Adrenal gland (tissue), 12 donors: ENCODE data around the gene SLC9B1. TPM values are rescaled to one million over a fixed set of nuclear protein-coding genes. Genes with fewer than 3 reads are reported as not detected.
"Not testable (repeated sequence)": the region's sequence is repeated elsewhere in the genome, so short reads cannot be mapped to it uniquely, and the experiment has no call there.

Experiments
- DNase-seq, 7 donors: peaks; one replicate each; pipeline ENCODE4 v3.0.0-alpha.2; 2019 to 2020
- H3K27ac ChIP-seq, 5 donors: fragments of 200-600 bp; sonication (generic) in 4 of 5; 1 replicate in 3 of 5; 2 replicates in 2 of 5; pipeline versions ENCODE4 v1.5.1 to v1.8.0; 2016 to 2020; ENCODE audit warnings: mild to moderate bottlenecking in 1 of 5
- H3K27me3 ChIP-seq: fragments of 200-600 bp; 2 replicates; pipeline ENCODE4 v1.8.0; 2021
- H3K36me3 ChIP-seq, 2 donors: fragments of 200-600 bp; replicated peaks in 1 of 2; 1 replicate in 1 of 2; 2 replicates in 1 of 2; pipeline versions ENCODE4 v1.5.1 to v1.8.0; 2018 to 2022
- H3K4me1 ChIP-seq, 2 donors: fragments of 200-600 bp; replicated peaks in 1 of 2; 1 replicate in 1 of 2; 2 replicates in 1 of 2; pipeline versions ENCODE4 v1.5.1 to v1.8.0; 2018 to 2021
- H3K4me3 ChIP-seq, 4 donors: fragments of 200-600 bp; sonication (generic) in 3 of 4; one replicate each; pipeline ENCODE4 v1.5.1; 2016 to 2018
- H3K9me3 ChIP-seq, 3 donors: fragments of 200-600 bp; sonication (generic) in 1 of 3; replicated peaks in 1 of 3; 1 replicate in 2 of 3; 2 replicates in 1 of 3; pipeline versions ENCODE4 v1.5.1 to v1.8.0; 2016 to 2021
- POLR2A ChIP-seq, 2 donors: fragments of 450-650 bp; IDR thresholded peaks; one replicate each; pipeline ENCODE4 v1.6.1; 2017; ENCODE audit warnings: antibody characterized with exemption in 2 of 2, mild to moderate bottlenecking in 2 of 2, moderate library complexity in 1 of 2
- WGBS, 4 donors: extraction: QIAGEN DNeasy Blood & Tissue Kit in 2 of 4; methylation state at CpG; one replicate each; pipeline versions ENCODE4 v1.1.5 to v1.1.7; 2013 to 2017; 5-methylcytosine and 5-hydroxymethylcytosine counted together
- intact Hi-C, 2 donors: fragments of 100-400 bp; cut with DNase I; formaldehyde crosslinking; loops; one replicate each; pipeline versions ENCODE4 v1.14.1 to v1.15.0; 2022 to 2023
- polyA plus RNA-seq, 3 donors: library from polyadenylated mRNA; stranded (reverse); fragments of 200-250 nt in 2 of 3; fragments of 350-450 nt in 1 of 3; fragmentation: Illumina TruSeq in 1 of 3; extraction: RNeasy Lipid Tissue Mini Kit (QIAGEN cat#74804) in 1 of 3; gene quantifications; one replicate each; pipeline ENCODE4 v1.2.3, GENCODE V29; 2013 to 2014
- total RNA-seq, 9 donors: library from RNA; depleted of rRNA in 4 of 9; stranded (reverse); fragments of >200 nt in 4 of 9; fragments of 120-200 nt in 1 of 9; fragmentation: NEBNext Ultra II Directional in 1 of 9; extraction: Animal tissue kit (Norgen Biotek cat#: 25700) in 1 of 9; gene quantifications; one replicate each; pipeline versions ENCODE4 v1.1.0 to v1.2.4, GENCODE V29; 2013 to 2023
- TF ChIP-seq, protein P1 (sequence below), 6 experiments: fragments of 450-650 bp in 4 of 6; fragments of 200-600 bp in 2 of 6; sonication (generic) in 1 of 6; IDR thresholded peaks; 1 replicate in 5 of 6; 2 replicates in 1 of 6; pipeline versions ENCODE4 v1.5.1 to v1.8.0; 2016 to 2021; ENCODE audit warnings: antibody characterized with exemption in 6 of 6, mild to moderate bottlenecking in 2 of 6, moderate library complexity in 1 of 6
- donor health status: healthy with polysubstance abuse.
- donor health status: Bipolar disorder and iron deficiency.
- donor health status: DM: yes; HTN: yes; CAD: no.
- donor health status: DM: no; HTN: no; CAD: no.
- donor health status: DM: no; HTN: no; CAD: no.
- donor health status: DM: yes; HTN: yes; CAD: no.

SLC9B1 gene
- total and polyA plus RNA-seq, 12 donors = 0.32 to 3.3 (median 1.5) TPM; not detected in 1

DNA sequence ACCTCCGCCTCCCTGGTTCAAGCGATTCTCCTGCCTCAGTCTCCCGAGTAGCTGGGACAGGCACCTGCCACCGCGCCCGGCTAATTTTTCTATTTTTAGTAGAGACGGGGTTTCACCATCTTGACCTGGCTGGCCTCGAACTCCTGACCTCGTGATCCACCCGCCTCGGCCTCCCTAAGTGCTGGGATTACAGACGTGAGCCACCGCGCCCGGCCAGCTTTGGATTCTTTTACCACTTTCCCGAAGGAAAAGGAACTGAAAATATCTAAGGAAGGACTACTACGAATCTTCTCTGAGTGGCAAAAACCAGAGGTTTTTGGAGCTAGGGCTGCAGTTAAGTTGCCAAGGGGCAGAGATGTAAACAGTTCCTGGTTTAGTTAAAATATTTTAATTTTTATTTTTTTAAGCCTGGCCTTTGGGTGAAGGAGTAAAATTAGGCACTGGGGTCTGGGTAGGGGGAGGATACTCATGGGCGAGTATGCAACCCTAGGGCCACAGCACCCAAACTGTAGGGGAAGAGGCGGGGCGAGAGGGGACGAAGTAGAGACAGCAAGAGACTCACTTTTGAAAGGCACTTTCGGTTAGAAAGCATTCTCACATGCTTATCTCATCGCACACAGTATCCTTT lies 151.2 kb downstream of the SLC9B1 start:
- Histone ChIP-seq H3K27me3 (no peaks in the 10 kb centered on the region), H3K27ac (peak overlapping the region; percentile 84 to 100 (median 97)), H3K9me3 (no peaks in the 10 kb centered on the region), H3K36me3 (no peaks in the 10 kb centered on the region), H3K4me1 (peaks cover 0 to 39% of the 10 kb centered on the region in 2 donors), H3K4me3 (peak overlapping the region; percentile 45 to 80 (median 74))
- peak in 6 of 7 donors; percentile 28 to 61 (median 34) for DNase-seq
- 6 to 22% (median 11%) methylated on average over 23 of the region's 23 CpGs for WGBS, 4 donors
- intact Hi-C loops = loop anchor here in 1 of 2 donors (5.0 kb wide), 1 partner anchor 41 kb away; the partner anchor contains the start of gene UBE2D3
- no peak for TF ChIP-seq POLR2A (IDR thresholded peaks at IDR 0.05)
- TF ChIP-seq, protein P1, sequence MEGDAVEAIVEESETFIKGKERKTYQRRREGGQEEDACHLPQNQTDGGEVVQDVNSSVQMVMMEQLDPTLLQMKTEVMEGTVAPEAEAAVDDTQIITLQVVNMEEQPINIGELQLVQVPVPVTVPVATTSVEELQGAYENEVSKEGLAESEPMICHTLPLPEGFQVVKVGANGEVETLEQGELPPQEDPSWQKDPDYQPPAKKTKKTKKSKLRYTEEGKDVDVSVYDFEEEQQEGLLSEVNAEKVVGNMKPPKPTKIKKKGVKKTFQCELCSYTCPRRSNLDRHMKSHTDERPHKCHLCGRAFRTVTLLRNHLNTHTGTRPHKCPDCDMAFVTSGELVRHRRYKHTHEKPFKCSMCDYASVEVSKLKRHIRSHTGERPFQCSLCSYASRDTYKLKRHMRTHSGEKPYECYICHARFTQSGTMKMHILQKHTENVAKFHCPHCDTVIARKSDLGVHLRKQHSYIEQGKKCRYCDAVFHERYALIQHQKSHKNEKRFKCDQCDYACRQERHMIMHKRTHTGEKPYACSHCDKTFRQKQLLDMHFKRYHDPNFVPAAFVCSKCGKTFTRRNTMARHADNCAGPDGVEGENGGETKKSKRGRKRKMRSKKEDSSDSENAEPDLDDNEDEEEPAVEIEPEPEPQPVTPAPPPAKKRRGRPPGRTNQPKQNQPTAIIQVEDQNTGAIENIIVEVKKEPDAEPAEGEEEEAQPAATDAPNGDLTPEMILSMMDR (IDR thresholded peaks at IDR 0.05) = no peak

DNA sequence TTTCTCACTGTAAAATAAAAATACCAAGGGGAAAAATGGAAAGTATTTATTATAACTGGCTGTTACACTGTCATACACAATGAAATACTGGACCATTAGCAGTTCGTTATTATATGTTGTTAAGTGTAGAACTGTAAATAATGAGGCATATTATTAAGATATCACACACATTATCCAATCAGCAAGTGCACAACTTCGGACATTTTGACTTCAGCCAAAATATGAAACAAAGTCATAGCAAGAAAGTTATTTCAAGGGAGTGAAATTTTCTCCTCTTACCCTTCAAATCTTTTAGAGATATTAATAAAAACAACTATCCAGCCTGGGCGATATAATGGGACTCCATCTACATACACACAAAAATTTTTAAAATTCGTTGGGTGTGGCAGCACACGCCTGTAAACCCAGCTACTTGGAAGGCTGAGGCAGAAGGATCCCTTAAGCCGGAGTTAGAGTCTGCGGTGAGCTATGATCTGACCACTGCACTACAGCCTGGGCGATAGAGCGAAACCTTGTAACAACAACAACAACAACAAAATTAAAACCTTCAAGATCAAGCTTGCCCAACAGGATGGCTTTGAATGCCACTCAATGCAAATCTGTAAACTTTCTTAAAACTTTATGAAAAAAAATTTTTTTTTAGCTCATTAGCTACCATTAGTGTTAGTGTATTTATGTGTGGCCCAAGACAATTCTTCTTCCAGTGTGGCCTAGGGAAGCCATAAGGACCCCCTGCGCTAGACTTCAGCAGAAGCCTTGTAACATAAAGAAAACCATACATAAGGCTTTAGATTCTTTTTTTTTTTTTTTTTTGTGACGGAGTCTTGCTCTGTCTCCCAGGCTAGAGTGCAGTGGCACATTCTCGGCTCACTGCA lies 152.0 kb downstream of the SLC9B1 start:
- TF ChIP-seq, protein P1 (IDR thresholded peaks at IDR 0.05) = no peak
- no peak for TF ChIP-seq POLR2A (IDR thresholded peaks at IDR 0.05)
- no peaks in the 10 kb centered on the region for H3K36me3 ChIP-seq

GRCh38 chr4:102865327-102865726 lies 154.2 kb downstream of the SLC9B1 start:
- not testable (repeated sequence) for DNase-seq, H3K36me3 ChIP-seq, H3K4me3 ChIP-seq, H3K9me3 ChIP-seq, H3K27ac ChIP-seq, H3K27me3 ChIP-seq
- intact Hi-C loops = loop anchor here in 1 of 2 donors (5.0 kb wide), 1 partner anchor 38 kb away; the partner anchor contains the start of gene UBE2D3
- H3K4me1 ChIP-seq = peaks cover 0 to 21% of the 10 kb centered on the region in 2 donors
- WGBS, 4 donors = 93 to 97% (median 96%) methylated on average over 3 to 5 of the region's 5 CpGs

More for the DNA sequence above, 152.0 kb downstream of the SLC9B1 start:
- 74 to 86% (median 80%) methylated on average over 12 of the region's 12 CpGs for WGBS, 4 donors
- Histone ChIP-seq H3K9me3 (no peaks in the 10 kb centered on the region), H3K27ac (peak overlapping the region; percentile 84 to 100 (median 97)), H3K4me1 (peaks cover 0 to 39% of the 10 kb centered on the region in 2 donors), H3K4me3 (peak overlapping the region in 2 of 4 donors; percentile 78 to 80), H3K27me3 (no peaks in the 10 kb centered on the region)
- DNase-seq = no peak
- intact Hi-C loops = loop anchor here in 1 of 2 donors (5.0 kb wide), 1 partner anchor 40 kb away; the partner anchor contains the start of gene UBE2D3

DNA sequence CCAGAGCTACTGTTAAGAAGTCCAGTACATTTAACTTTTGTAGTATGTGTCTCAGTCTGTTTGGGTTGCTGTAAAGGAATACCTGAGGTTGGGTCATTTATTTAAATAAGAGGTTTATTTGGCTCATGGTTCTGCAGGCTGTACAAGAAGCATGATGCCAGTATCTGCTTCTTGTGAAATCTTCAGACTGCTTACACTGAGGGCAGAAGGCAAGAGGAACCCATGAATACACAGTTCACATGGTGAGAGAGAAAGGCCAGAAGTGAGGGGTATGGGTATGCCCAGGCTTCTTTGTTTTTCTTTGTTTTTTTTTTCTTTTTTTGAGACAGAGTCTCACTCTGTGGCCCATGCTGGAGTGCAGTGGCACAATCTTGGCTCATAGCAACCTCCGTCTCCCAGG lies 156.8 kb downstream of the SLC9B1 start:
- Histone ChIP-seq H3K9me3 (peaks cover 0 to 7% (median 0%) of the 10 kb centered on the region in 3 donors), H3K27ac (no peak overlapping the region), H3K4me3 (no peak overlapping the region), H3K36me3 (no peaks in the 10 kb centered on the region), H3K27me3 (no peaks in the 10 kb centered on the region), H3K4me1 (peaks cover 0 to 9% of the 10 kb centered on the region in 2 donors)
- DNase-seq = no peak
- WGBS, 4 donors = 89 to 100% (median 96%) methylated on average over 1 of the region's 1 CpG
- intact Hi-C loops = no loop called here
- no peak for TF ChIP-seq POLR2A (IDR thresholded peaks at IDR 0.05)
- TF ChIP-seq, protein P1 (IDR thresholded peaks at IDR 0.05) = no peak
